IMR-90 (cell line): ENCODE measurements around the gene CTNNA1. TPM values are rescaled to one million over a fixed set of nuclear protein-coding genes. Genes with fewer than 3 reads are reported as not detected.

Experiments
- ATAC-seq: fragments of 200-7000 bp; cut with Tn5 transposase; 2 replicates; pipeline ENCODE4 v1.9.1; 2020; ENCODE audit warnings: low read depth, mild to moderate bottlenecking, moderate library complexity
- BruUV-seq: library from RNA; stranded (reverse); fragments of 400-500 nt; replicated peaks from 2 replicates; lab custom pipeline; 2021; lab: Mats Ljungman, UMichigan
- CTCF ChIA-PET: fragments of 300-600 bp; formaldehyde crosslinking; extraction: SDS; loops from one replicate; lab custom pipeline; 2021; ENCODE audit warnings: antibody characterized with exemption; lab: Yijun Ruan, JAX
- POLR2A ChIA-PET: fragments of 300-600 bp; sonication (Branson Sonifier 250); formaldehyde crosslinking; loops from one replicate; lab custom pipeline; 2022; ENCODE audit warnings: antibody characterized with exemption; ENCODE audit not compliant: unreplicated experiment; lab: Charles Lee
- DNase-seq: peaks from one replicate; pipeline ENCODE4 v3.0.0; 2013
- H2AFZ ChIP-seq: replicated peaks from 2 replicates; pipeline ENCODE3; 2013; ENCODE audit warnings: low read length, mild to moderate bottlenecking; ENCODE audit not compliant: poor library complexity
- H2AK5ac ChIP-seq: 2 replicates; pipeline ENCODE4 v1.6.1; 2013; ENCODE audit warnings: low read depth, low read length, inconsistent platforms
- H2AK9ac ChIP-seq: replicated peaks from 2 replicates; pipeline ENCODE3; 2013; ENCODE audit warnings: mild to moderate bottlenecking, low read depth, low read length, moderate library complexity; ENCODE audit not compliant: poor library complexity
- H2BK120ac ChIP-seq: 2 replicates; pipeline ENCODE4 v1.6.1; 2013; ENCODE audit warnings: low read depth, low read length, inconsistent platforms
- H2BK15ac ChIP-seq: 3 replicates; pipeline ENCODE4 v1.6.1; 2013; ENCODE audit warnings: low read depth, low read length, inconsistent platforms
- H2BK20ac ChIP-seq: 2 replicates; pipeline ENCODE4 v1.6.1; 2013; ENCODE audit warnings: low read depth, mild to moderate bottlenecking, inconsistent platforms, low read length, moderate library complexity
- H2BK5ac ChIP-seq: 2 replicates; pipeline ENCODE4 v1.6.1; 2013; ENCODE audit warnings: mild to moderate bottlenecking, low read depth, low read length, inconsistent platforms; ENCODE audit not compliant: poor library complexity, severe bottlenecking
- H3K14ac ChIP-seq: replicated peaks from 2 replicates; pipeline ENCODE4 v1.6.1; 2013; ENCODE audit warnings: low read depth, low read length, inconsistent platforms
- H3K18ac ChIP-seq: 2 replicates; pipeline ENCODE4 v1.6.1; 2013; ENCODE audit warnings: low read depth, low read length, control low read depth
- H3K23ac ChIP-seq: 2 replicates; pipeline ENCODE4 v1.6.1; 2013; ENCODE audit warnings: low read depth, low read length, inconsistent platforms
- H3K27ac ChIP-seq: 2 replicates; pipeline ENCODE4 v1.5.1; 2013; ENCODE audit warnings: mild to moderate bottlenecking, control low read depth, low read length; ENCODE audit not compliant: insufficient read depth
- H3K27me3 ChIP-seq: 2 replicates; pipeline ENCODE4 v1.6.1; 2013; ENCODE audit warnings: low read length; ENCODE audit not compliant: control insufficient read depth, insufficient read depth
- H3K36me3 ChIP-seq: 2 replicates; pipeline ENCODE4 v1.6.1; 2013; ENCODE audit warnings: low read length, mixed read lengths; ENCODE audit not compliant: control insufficient read depth, insufficient read depth
- H3K4ac ChIP-seq: 2 replicates; pipeline ENCODE4 v1.6.1; 2013; ENCODE audit warnings: low read depth, low read length, inconsistent platforms
- H3K4me1 ChIP-seq: 2 replicates; pipeline ENCODE4 v1.6.1; 2013; ENCODE audit warnings: low read length, mixed read lengths; ENCODE audit not compliant: control insufficient read depth, insufficient read depth
- H3K4me2 ChIP-seq: 2 replicates; pipeline ENCODE4 v1.6.1; 2013; ENCODE audit warnings: low read depth, mild to moderate bottlenecking, control low read depth, low read length, moderate library complexity
- H3K4me3 ChIP-seq: 2 replicates; pipeline ENCODE4 v1.5.1; 2013; ENCODE audit warnings: low read depth, mild to moderate bottlenecking, control low read depth, low read length, moderate library complexity; ENCODE audit not compliant: insufficient read depth
- H3K56ac ChIP-seq: 2 replicates; pipeline ENCODE4 v1.6.1; 2013; ENCODE audit warnings: low read length, inconsistent platforms; ENCODE audit not compliant: insufficient read depth; ENCODE audit errors: extremely low read depth
- H3K79me1 ChIP-seq, 2 experiments: 2 replicates each; pipeline ENCODE4 v1.6.1; 2013; ENCODE audit warnings: low read length in 2 of 2, inconsistent platforms in 1 of 2, low read depth in 1 of 2
- H3K9ac ChIP-seq: 2 replicates; pipeline ENCODE4 v1.6.1; 2013; ENCODE audit warnings: low read depth, low read length, control low read depth
- H3K9me1 ChIP-seq: 2 replicates; pipeline ENCODE4 v1.6.1; 2013; ENCODE audit warnings: low read length, inconsistent platforms; ENCODE audit not compliant: insufficient read depth
- H3K9me3 ChIP-seq: 2 replicates; pipeline ENCODE4 v1.6.1; 2013; ENCODE audit warnings: low read length; ENCODE audit not compliant: control insufficient read depth, insufficient read depth
- H4K20me1 ChIP-seq: 2 replicates; pipeline ENCODE4 v1.6.1; 2013; ENCODE audit warnings: low read length, inconsistent platforms; ENCODE audit not compliant: insufficient read depth
- H4K5ac ChIP-seq: 2 replicates; pipeline ENCODE4 v1.6.1; 2013; ENCODE audit warnings: mild to moderate bottlenecking, low read depth, low read length, control low read depth
- H4K8ac ChIP-seq, 2 experiments: 2 replicates each; pipeline ENCODE4 v1.6.1; 2013; ENCODE audit warnings: low read depth in 2 of 2, low read length in 2 of 2, control low read depth in 1 of 2, inconsistent platforms in 1 of 2
- H4K91ac ChIP-seq: 2 replicates; pipeline ENCODE4 v1.6.1; 2013; ENCODE audit warnings: low read depth, low read length, inconsistent platforms; ENCODE audit not compliant: insufficient read depth
- CEBPB ChIP-seq: IDR thresholded peaks from 2 replicates; pipeline ENCODE4 v1.6.1; 2012; ENCODE audit warnings: low read depth, low read length, improper control_type of control experiment
- ELK1 ChIP-seq: fragments of 150-350 bp; IDR thresholded peaks from 2 replicates; pipeline ENCODE4 v1.6.1; 2016; ENCODE audit warnings: low read depth, mild to moderate bottlenecking, low read length, moderate library complexity, borderline replicate concordance
- FOS ChIP-seq: fragments of 150-350 bp; IDR thresholded peaks from 2 replicates; pipeline ENCODE4 v1.6.1; 2016; ENCODE audit warnings: low read depth, low read length
- MAFK ChIP-seq: IDR thresholded peaks from 2 replicates; pipeline ENCODE4 v1.6.1; 2012; ENCODE audit warnings: low read depth, low read length, improper control_type of control experiment
- MAZ ChIP-seq: IDR thresholded peaks from 2 replicates; pipeline ENCODE4 v1.6.1; 2012; ENCODE audit warnings: low read depth, mild to moderate bottlenecking, low read length, improper control_type of control experiment, moderate library complexity, borderline replicate concordance
- POLR2A ChIP-seq: IDR thresholded peaks from 2 replicates; pipeline ENCODE4 v1.6.1; 2012; ENCODE audit warnings: mild to moderate bottlenecking, low read depth, low read length
- RCOR1 ChIP-seq: IDR thresholded peaks from 2 replicates; pipeline ENCODE4 v1.6.1; 2012; ENCODE audit warnings: mild to moderate bottlenecking, low read length, improper control_type of control experiment; ENCODE audit not compliant: insufficient replicate concordance
- RFX5 ChIP-seq: IDR thresholded peaks from 2 replicates; pipeline ENCODE4 v1.8.0; 2012; ENCODE audit warnings: low read depth, mild to moderate bottlenecking, low read length, moderate library complexity
- SMC3 ChIP-seq: fragments of 150-350 bp; IDR thresholded peaks from 2 replicates; pipeline ENCODE4 v1.6.1; 2016; ENCODE audit warnings: low read depth, mild to moderate bottlenecking, antibody characterized with exemption, low read length, moderate library complexity
- USF2 ChIP-seq: fragments of 150-350 bp; IDR thresholded peaks from 2 replicates; pipeline ENCODE4 v1.6.1; 2017; ENCODE audit warnings: mild to moderate bottlenecking, antibody characterized with exemption, low read length, low read depth
- WGBS, 2 experiments: methylation state at CpG; one replicate each; pipeline versions ENCODE4 v1.1.5 to v1.1.7; 2013; ENCODE audit warnings: missing lambda C conversion rate in 2 of 2; ENCODE audit not compliant: insufficient read length in 1 of 2; ENCODE audit errors: extremely low coverage in 2 of 2; 5-methylcytosine and 5-hydroxymethylcytosine counted together
- dilution Hi-C: fragments of 300-500 bp; cut with HindIII; formaldehyde crosslinking; loops from one replicate; pipeline ENCODE4 v1.14.3; 2018; ENCODE audit warnings: low sequenced_read_pairs; ENCODE audit not compliant: unreplicated experiment
- in situ Hi-C: fragments of 300-500 bp; cut with MboI; formaldehyde crosslinking; loops from 3 replicates; pipeline ENCODE4 v1.14.3; 2019; ENCODE audit warnings: low sequenced_read_pairs, inconsistent platforms, mixed read lengths
- intact Hi-C: fragments of 100-400 bp; cut with micrococcal nuclease; formaldehyde crosslinking; loops from 2 replicates; pipeline ENCODE4 v1.10.0; 2022
- polyA plus RNA-seq, 3 experiments: library from polyadenylated mRNA; depleted of rRNA; stranded (reverse); fragments of >200 nt; gene quantifications; 2 replicates each; pipeline ENCODE4 v1.2.3, GENCODE V29; 2012; ENCODE audit warnings: low replicate concordance in 1 of 3
- total RNA-seq: library from RNA; depleted of rRNA; stranded (reverse); fragments of >200 nt; gene quantifications from 2 replicates; pipeline ENCODE4 v1.2.3, GENCODE V29; 2012

Gene CTNNA1
- total and polyA plus RNA-seq, 2 of the 4 experiments (the other 2 are of a cell fraction), result 220 to 471 TPM

GRCh38 chr5:138840103-138840502, 86.9 kb downstream of the CTNNA1 start:
- Histone ChIP-seq H3K36me3 (no peaks in the 10 kb centered on the region; the same call in 1 of the 2 replicates), H2AK9ac (no peak overlapping the region), H3K23ac (no peak overlapping the region), H4K91ac (no peak overlapping the region), H3K9ac (no peak overlapping the region), H3K79me1 (peaks cover 20 to 78% of the 10 kb centered on the region in 2 experiments), H2AK5ac (no peak overlapping the region), H3K4me3 (no peak overlapping the region), H3K9me1 (peaks cover 8% of the 10 kb centered on the region; the same call in 1 of the 2 replicates), H4K5ac (no peak overlapping the region), H3K56ac (no peak overlapping the region), H3K4me1 (peaks cover 15% of the 10 kb centered on the region), H3K27me3 (no peaks in the 10 kb centered on the region), H2BK5ac (no peak overlapping the region), H3K18ac (no peak overlapping the region), H3K27ac (no peak overlapping the region), H3K4me2 (no peak overlapping the region), H3K14ac (no peak overlapping the region; the same call in 1 of the 2 replicates), H3K9me3 (no peaks in the 10 kb centered on the region), H2AFZ (no peak overlapping the region), H4K8ac (no peak overlapping the region), H2BK20ac (no peak overlapping the region), H2BK15ac (no peak overlapping the region), H4K20me1 (peaks cover 65% of the 10 kb centered on the region), H3K4ac (no peak overlapping the region), H2BK120ac (no peak overlapping the region)
- TF ChIP-seq SMC3 (no peak), ELK1 (no peak), POLR2A (no peak), MAZ (no peak), CEBPB (no peak), RCOR1 (no peak), MAFK (no peak), FOS (no peak), RFX5 (no peak), USF2 (no peak)
- ChIA-PET POLR2A (no interaction called here), CTCF (no interaction called here)
- dilution Hi-C loops, result no loop called here
- ATAC-seq, result no peak
- WGBS, 2 experiments, result no CpG with 5 or more reads among the region's 3 CpGs
- BruUV-seq, result no TSS peak
- in situ Hi-C loops, result no loop called here
- no peak for DNase-seq
- intact Hi-C loops, result no loop called here
